HG03097 (cell line): Measurements from ENCODE around the gene DDC.
A peak's percentile ranks its signal among the peaks of the same experiment; 100 is the strongest.

ENCODE experiments used
- ATAC-seq: cut with Tn5 transposase; IDR thresholded peaks from one replicate; pipeline ENCODE4 v1.9.1; 2021; ENCODE audit not compliant: unreplicated experiment, low FRiP score

DDC gene

DNA sequence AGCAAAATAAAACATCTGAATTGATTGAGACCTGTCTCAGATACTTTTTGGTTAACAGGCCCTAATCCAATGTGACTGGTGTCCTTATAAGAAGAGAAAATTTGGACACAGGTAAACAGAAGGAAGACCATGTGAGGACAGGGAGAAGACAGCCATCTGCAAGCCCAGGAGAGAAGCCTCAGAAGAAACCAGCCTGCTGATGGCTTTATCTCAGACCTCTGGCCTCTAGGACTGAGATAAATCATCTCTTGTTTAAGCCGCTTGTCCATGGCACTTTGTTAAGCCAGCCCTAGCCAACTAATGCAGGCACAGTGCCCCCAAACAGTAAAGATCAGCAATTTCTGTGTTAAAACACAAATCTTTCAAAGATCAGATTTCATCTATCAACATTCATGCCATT, 73.3 kb downstream of the DDC start:
- no peak for ATAC-seq

DNA sequence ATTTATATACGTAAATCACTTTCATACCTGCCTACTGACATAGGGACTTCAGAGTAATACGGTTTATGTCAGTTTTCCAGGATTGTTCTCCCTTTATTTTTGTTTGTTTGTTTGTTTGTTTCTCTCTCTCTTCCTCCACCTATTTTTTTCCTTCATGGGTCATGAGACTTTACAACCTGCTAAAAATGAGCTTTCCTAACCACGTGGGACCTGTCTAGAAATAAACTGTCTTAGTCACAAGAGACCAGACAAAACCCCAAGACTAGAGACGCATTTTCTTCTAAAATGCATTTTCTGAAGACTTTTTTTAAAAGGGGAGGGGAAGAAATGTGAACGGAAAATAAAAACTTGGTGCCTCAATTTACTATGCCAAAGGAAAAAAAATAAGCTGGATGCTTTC, 74.0 kb downstream of the DDC start:
- ATAC-seq, result no peak

DNA sequence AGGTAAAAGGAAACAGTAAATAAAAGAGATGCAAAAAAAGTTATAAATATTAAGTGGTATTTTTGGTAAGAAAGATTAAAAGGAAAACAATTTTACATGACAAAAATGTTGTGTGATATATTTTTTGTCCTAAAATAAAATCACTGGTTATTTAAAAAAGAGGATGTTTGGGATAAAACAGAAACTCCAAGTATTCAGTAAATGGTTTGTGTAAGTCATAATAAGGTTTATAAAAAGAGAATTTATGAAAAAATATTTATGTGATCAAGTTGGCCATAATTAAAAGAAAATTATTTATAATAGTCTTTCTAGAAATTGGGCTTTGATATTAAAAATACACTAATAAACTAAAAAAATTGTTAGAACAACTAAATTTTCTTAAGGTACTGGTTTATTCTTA, 76.8 kb downstream of the DDC start:
- ATAC-seq, result no peak

DNA sequence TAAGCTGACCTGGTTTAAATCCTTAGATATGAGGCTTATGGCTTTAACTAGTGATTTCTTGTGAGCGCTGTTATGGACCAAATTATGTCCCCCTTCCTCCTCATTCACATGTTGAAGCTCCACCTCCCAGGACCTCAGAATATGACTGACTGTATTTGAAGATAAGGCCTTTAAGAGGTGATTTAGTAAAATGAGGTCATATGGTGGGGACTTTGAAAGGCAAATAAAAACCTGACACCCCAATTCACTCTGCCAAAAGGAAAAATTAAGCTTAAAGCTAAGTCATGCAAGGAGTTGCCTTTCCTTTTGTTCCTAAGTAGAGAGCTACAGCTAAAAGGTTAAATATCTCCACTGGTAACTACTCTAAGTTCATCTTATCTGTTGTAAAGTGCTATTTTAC, 78.7 kb downstream of the DDC start:
- no peak for ATAC-seq

DNA sequence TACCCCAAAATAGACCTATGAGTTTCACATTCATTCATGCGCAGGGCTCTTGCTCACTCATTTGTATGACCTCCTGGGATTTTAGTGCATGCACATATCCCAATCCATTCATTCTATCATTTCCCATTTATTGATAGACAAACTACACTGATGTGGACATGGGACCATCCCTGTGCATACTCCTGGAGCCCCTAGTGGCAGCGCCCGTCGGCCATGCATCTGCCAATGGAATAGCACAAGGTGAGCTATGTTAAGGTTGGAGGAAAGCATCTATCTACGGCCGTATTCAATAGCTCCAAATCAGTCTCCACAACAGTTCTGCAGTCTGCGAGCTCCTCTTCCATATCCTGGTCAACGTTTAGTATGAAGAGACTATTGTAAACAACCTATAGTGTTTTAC, 83.3 kb downstream of the DDC start:
- ATAC-seq, result no peak

DNA sequence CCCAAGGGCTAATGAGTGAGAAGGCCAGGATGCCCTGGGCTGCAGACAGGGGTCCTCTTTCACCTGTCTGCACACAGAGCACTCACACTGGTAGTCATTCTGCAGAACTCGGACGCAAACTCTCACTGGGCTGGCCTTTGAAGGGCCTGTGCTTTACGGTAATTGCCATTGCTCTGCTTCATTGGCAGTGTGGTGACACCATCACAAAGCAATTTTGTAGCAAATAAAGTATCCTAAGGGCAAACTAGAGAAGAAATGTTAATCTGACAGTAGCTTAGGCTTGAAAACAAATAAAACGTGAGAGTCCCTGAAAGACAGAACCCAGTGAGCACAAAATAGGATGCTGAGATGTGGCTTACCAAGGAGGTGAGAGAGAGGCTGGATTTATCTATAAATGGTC, 84.4 kb downstream of the DDC start:
- no peak for ATAC-seq

DNA sequence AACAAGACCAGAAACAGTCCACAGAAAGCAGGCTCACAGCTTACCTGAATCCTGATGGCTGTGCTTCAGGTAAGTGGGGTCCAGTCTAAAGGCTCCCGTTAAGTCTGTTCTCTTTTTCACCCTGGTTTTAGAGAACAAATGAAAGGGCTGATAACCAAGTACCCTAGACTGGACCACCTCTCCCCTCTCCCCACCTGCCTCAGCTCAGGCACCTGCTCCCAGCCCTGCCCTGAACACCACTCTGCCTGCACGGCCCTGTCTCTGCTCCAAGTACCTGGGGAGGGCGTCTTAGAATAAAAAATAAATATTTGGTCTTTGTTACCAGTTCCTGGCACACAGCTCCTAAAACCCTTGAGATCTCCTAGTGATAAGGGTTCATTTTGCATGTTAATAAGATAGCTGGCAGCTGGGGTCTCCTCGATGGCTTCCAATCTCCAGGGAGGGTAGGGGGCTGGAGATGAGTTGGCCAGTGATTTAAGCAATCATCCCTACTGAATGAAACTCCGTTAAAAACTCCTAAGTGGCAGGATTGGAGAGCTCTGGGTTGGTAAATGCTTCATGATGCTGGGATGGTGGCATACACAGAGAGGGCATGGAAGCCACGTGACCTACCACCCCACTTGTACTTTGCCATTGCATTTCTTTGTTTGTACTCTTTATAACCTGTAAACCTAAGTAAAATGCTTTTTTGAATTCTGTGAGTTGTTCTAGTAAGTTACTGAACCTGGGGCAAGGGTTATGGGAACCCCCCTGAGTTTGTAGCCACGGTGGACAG, 85.3 kb downstream of the DDC start:
- no peak for ATAC-seq

DNA sequence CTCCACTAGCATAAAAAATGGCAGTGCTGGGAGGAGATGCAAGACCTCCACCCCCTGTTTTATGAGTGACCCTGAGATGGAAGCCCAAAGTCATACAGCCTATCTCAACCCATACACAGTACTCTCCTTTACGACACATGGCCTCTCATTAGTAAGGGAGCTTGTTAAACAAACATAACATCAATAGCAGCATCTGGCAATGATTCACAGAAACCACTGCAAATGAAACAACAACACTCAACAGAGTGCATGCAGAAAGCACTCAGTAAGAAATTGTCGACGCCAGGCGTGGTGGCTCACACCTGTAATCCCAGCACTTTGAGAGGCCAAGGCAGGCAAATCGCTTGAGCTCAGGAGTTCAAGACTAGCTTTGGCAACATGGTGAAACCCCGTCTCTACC, 87.6 kb downstream of the DDC start:
- no peak for ATAC-seq

DNA sequence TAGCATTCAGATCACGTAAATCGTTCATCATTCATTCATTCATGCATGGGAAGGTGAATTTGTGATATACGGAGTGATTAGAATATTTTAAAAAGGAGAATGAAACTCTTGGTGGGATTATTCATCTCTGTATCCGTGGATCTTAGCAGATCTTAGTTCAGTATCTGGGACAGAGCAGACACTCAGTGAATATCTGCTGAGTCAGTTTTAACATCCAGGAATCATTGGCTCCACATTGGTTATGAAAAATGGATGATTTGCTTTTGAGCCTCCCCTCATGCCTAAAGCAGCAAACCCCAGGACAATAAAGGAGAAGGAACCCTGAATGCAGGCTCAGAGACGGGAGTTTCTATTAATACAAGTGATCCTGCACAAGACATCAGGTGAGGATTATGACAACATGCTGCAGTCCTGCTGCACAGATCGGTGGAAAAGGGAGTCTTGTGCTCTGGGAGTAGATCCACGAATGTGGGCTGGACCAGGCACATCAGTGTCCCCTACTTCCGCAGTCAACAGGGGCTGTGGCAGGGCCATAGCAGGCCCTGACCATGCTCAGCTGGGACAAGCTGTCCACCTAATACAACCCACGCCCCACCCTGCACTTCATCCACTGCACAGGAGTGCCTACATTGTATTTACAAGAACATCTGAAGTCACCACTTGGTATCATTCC, 88.1 kb downstream of the DDC start:
- no peak for ATAC-seq

DNA sequence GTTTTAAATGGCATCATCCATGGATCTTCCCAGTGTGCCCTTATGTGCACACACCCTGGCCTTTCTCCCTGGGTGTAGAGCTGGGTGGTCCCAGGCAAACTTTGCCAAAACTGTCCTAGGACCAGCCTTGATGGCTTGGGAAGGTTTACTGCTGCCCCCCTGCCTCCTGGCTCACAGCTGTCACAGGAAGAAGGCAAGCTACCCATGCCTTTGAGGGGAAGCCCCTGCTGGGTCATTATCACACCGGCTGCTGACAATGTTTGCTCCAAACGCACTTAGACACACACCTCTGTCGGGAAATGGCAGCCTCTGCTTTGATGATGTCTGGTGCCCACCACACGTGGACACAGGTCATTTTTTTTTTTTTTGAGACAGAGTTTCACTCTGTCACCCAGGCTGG, 89.9 kb downstream of the DDC start:
- ATAC-seq, result peak; percentile 53

DNA sequence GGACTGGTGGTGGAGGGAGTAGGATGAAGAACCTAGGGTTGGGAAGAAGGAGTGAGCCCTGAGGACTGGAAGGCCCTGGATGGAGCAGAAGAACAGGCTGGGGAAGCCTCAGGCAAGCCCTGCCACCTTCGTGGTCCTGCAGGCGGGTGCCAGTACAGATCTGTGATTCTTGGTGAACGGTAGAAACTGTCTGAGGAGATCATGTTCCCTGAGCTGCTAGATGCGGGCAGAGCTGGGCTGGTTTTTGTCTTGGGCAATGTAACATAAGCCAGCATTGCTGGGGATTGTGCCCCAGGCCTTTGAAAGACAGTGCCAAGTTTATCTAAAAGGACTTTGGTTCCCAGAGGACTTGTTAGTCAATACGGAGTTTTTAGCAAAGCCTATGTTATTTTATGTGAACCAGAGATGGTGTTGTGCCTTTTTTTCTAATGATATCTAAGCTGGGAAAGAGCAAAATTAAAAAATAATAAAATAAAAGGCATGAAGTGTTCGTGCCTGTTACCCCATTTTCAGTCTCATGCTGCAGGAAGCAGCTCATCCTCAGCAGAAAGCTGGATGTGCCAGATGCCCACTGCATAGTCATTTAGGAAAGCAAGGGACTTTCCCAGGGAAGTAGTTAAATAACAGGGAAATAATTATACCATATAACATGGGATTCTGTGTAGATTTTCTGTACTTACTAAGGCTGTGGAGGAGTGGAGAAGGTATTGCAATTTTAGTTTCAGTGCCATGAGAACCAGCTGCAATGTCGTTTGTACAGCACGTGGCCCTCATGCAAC, 90.6 kb downstream of the DDC start:
- no peak for ATAC-seq

DNA sequence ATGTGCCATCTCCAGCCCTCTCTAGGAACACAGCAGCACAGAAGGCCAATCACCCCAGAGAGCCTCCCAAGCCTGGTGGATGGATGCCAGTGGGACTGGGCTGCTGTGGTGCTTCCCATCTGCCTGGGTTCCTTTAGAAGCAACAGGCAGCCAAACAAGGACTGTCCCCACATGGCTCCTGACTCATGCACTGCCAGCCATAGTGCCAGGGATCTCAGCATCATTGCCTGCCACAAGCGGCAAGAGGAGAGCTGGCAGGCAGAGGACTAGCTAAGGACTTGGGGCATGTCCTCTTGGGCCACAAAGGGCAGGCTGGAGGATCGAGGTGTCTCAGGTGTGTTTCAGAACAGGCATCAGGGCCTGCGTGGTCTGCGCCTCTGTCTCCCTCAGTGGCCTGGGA, 91.7 kb downstream of the DDC start:
- ATAC-seq, result no peak

DNA sequence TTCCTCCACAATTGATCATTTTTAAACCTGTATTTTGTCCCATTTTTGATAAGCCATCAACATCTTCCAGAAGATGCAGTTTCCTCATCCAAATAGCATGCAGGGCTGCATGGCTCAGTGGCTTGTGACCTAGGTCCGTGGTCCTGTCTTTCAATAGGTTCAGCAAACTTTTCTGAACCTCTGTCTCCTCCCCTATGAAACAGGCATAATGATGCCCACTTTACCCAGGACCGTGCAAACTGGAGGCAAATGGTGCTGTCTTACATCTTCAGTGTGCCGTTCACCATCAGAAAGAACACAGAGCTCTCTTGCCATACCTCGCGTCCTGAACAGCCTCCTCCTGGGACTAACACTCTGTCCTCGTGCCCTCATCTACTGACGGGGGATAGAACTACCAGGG, 92.8 kb downstream of the DDC start:
- no peak for ATAC-seq

DNA sequence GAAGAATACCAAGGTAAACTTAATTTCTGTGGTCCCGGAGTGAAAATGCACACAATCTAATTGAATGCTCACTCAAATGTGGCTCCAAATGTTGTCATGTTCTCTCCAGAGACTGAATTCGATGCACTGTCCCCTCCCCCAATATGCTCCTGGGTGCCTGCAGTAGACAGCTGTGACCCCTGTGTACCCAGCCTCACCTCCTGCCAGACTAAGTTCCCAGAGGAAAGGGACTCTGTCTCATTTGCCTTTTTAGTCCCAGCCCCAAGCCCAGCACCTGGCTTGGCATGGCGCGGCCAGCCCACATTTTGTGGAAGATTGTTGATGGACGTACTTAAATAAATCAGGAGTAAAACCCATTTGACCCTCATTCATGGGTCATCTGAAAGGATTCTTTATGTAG, 93.2 kb downstream of the DDC start:
- ATAC-seq, result no peak

DNA sequence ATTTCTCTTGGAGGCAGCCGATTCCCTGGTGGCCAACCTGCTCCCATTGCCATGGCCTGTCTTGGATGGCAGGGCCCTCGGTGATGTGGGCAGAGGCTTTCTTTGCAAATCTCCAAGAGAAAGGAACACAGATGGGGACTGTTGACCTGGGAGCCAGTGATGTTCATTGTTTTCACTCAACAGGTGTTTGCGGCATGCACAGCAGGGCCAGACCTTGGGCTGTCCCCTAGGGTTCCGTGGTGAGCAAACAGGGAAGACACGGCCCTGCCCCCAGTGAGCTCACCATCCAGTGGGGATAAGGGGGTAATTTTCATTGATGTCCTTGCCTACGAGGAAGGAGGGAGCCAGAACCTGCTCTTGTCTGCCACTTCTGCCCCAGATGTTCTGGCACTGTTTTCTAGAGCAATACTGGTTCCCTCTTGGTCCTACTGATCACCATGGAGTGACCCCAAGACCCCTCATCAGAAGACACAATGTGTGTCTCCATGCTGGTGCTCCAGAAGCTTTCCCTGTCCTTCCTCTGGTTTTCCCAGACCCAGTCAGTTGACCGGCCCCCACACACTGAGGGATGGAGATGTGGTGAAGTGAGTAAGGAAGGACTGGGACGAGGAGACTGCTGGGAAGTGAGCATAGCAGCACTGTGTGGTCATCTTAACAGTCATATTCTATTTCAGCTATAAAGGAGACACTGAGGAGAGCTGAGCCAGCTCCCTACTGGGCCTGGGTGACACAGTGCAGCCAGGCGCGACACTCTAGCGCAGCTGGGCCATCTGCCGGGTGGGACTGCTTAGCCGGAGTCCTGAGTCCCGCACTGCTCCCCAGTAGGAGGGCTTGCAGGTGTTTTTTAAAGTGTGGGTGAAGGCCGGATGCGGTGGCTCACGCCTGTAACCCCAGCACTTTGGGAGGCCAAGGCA, 94.7 kb downstream of the DDC start:
- no peak for ATAC-seq

DNA sequence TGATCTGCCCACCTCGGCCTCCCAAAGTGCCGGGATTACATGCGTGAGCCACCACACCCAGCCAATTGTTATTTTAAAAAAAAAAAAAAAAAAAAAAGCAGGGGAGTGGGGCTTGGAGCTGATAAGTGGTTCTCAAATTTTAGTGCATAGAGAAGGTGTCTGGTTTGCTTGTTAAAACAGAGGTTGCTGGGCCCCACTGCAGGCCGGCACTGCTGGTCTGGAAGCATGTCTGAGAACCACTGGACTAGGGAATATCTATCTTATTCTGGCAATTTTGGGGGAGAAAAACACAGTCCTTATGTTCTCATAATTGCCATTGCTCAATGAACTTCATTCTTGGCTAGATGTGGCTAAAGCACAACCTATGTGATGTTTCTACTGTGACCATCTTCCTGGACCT, 96.0 kb downstream of the DDC start:
- ATAC-seq, result no peak

DNA sequence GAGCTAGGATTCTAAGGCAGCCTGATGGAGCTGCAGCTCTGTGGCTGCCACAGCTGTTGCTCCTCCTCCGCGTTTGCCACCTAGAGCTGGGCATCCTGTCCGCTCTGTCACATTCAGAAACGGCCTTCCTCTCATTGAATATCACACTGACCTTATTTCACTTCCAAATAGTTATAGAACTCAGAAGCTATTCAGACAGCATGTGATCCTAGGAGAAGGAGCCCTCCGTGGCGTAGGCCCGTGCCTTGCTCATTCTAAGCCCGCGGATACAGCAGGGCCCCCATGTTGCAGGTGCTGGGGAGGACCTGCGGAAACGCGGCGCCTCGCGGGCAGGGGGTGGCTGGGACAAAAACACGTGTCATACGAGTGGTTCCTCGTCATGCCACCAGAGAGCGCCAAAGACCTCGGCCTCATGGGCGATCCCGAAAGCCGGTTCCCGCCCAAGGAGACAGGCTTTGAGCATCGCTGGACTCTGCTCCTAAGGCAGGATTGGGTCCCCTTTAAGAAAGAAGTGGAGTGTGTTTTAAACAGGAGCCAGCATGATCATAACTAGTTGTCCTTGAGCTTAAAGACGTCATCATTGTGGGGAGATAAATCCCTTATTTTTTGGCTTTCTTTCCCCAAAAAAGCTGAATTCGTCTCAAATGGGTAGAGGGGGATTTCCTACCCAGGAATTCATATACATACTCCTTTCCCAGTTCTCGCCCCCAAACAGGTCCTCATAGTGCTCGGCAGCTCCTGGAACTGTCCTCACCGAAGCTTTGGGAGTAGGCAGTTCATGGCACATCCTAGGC, 97.2 kb downstream of the DDC start:
- peak; percentile 92 for ATAC-seq

DNA sequence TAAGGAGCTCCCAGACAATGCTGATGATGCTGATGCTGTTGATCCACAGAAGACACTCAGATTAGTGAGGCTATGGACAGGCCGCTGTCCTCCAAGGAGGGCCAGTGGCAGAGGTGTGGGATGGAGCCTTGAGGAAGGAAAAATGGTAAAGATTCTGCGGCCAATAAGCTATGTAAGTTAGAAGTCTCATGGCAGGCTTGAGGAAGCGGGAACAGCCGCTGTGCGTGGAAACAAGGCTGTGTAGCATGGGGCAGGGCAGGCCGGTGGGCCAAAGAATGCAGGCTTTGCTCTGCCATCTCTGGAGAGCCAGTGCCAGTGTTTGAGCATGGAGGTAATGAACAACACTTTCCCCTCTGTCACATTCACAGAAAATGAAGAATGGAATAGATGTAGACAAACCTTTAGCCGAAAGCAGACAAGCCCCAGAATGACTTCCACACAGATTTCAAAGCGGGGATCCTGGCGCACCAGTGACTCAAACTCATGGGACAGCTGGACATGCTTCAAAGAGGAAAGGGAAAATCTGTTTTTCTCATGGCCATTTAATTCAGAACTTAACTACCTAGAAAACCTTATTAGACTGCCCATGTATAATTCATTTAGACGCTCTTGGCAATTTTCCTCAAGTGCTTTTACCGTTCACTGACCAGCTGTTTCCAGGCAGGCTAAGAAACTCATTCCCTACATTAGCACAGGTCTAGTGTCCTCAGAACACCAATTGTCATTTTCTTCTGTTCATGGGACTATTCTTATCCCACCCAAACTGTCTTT, 98.2 kb downstream of the DDC start:
- no peak for ATAC-seq

DNA sequence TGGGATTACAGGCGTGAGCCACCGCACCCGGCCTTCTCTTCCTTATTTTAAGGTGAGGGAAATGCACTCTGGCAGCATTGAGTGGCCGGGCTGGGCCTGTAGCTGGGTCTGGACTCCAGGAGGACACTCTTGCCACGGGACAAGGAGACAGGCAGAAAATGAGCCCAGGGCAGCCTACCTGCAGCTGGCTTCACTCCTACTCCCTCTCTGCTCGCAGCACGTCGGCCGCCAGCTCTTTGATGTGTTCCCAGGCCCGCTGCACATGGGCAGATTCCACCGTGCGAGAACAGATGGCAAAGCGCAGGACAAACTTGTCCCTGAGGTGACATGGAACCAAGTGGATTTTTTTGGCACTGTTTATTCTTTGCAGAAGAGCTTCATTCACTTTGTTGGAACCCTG, 102.2 kb downstream of the DDC start:
- ATAC-seq, result no peak
